ENCODE results near the gene CCDC152. TPM values are rescaled to one million over a fixed set of nuclear protein-coding genes. Genes with fewer than 3 reads are reported as not detected.
"Not testable (repeated sequence)": the region's sequence is repeated elsewhere in the genome, so short reads cannot be mapped to it uniquely, and the experiment has no call there.

CCDC152 gene
- total RNA-seq, 1 experiment from 2014 or later: not detected

GRCh38 chr5:42843675-42844292 lies 87.2 kb downstream of the CCDC152 start (continued):
- no peak for TF ChIP-seq POLR2A (IDR thresholded peaks at IDR 0.05; ENCODE audit: borderline replicate concordance, extremely low read depth, insufficient read depth, insufficient read length)
- no peak for TF ChIP-seq ZBTB33 (IDR thresholded peaks at IDR 0.05; ENCODE audit: extremely low read depth, insufficient replicate concordance, low read length)
- TF ChIP-seq EGR1 (IDR thresholded peaks at IDR 0.05; ENCODE audit: low read depth): no peak
- no peak for TF ChIP-seq YY1 (IDR thresholded peaks at IDR 0.05; ENCODE audit: extremely low read depth, insufficient replicate concordance, low read depth, low read length)
- TF ChIP-seq POLR2AphosphoS5 (IDR thresholded peaks at IDR 0.05; ENCODE audit: low read depth, low read length): no peak

- H3K4me3 ChIP-seq (replicated peaks in 1 of 2; ENCODE audit: low read depth in 1 of 2, low read length in 2 of 2); RAD21 ChIA-PET (ENCODE audit: low non-redundant PET in 1 of 2, low total read pairs in 2 of 2, uncharacterized antibody in 2 of 2, unreplicated experiment in 2 of 2); H3K79me2 ChIP-seq (ENCODE audit: insufficient read depth, low read length); intact Hi-C loops (cut with micrococcal nuclease); ATAC-seq; H3K4me2 ChIP-seq (ENCODE audit: low read length); H3K9me3 ChIP-seq (ENCODE audit: control insufficient read depth in 1 of 2, insufficient read depth in 1 of 2, low read depth in 1 of 2, low read length in 2 of 2); BruUV-seq (replicated peaks); H3K4me1 ChIP-seq (ENCODE audit: control insufficient read depth in 1 of 2, insufficient read depth in 2 of 2, low read length in 2 of 2); DNase-seq (ENCODE audit: low read depth, low spot score); H3K9ac ChIP-seq (ENCODE audit: low read length); H3K9me2 ChIP-seq (ENCODE audit: insufficient read depth); H4K20me1 ChIP-seq (ENCODE audit: insufficient read depth); H3K27ac ChIP-seq (ENCODE audit: low read depth, low read length); H3K36me3 ChIP-seq (ENCODE audit: control insufficient read depth in 1 of 2, insufficient read depth in 2 of 2, low read length in 2 of 2); H3K27me3 ChIP-seq (ENCODE audit: insufficient read depth, low read length); CTCF ChIA-PET; H2AFZ ChIP-seq (ENCODE audit: low read depth, low read length, poor library complexity, severe bottlenecking); POLR2A ChIA-PET: not testable (repeated sequence)
Measured at GRCh38 chr5:42844408-42844807, 87.8 kb downstream of the CCDC152 start.

- Histone ChIP-seq H3K27me3 (ENCODE audit: insufficient read depth, low read length) (no peaks in the 10 kb centered on the region), H3K9me3 (ENCODE audit: control insufficient read depth in 1 of 2, insufficient read depth in 1 of 2, low read depth in 1 of 2, low read length in 2 of 2) (no peaks in the 10 kb centered on the region), H3K36me3 (ENCODE audit: control insufficient read depth in 1 of 2, insufficient read depth in 2 of 2, low read length in 2 of 2) (no peaks in the 10 kb centered on the region), H3K79me2 (ENCODE audit: insufficient read depth, low read length) (no peaks in the 10 kb centered on the region), H3K4me1 (ENCODE audit: control insufficient read depth in 1 of 2, insufficient read depth in 2 of 2, low read length in 2 of 2) (no peaks in the 10 kb centered on the region), H3K9me2 (ENCODE audit: insufficient read depth) (no peaks in the 10 kb centered on the region), H3K4me3 (replicated peaks in 1 of 2; ENCODE audit: low read depth in 1 of 2, low read length in 2 of 2) (no peak overlapping the region), H3K9ac (ENCODE audit: low read length) (no peak overlapping the region), H4K20me1 (ENCODE audit: insufficient read depth) (no peaks in the 10 kb centered on the region), H3K27ac (ENCODE audit: low read depth, low read length) (no peak overlapping the region), H2AFZ (ENCODE audit: low read depth, low read length, poor library complexity, severe bottlenecking) (no peak overlapping the region), H3K4me2 (ENCODE audit: low read length) (no peak overlapping the region)
- ChIA-PET POLR2A (no interaction called here), CTCF (no interaction called here), RAD21 (ENCODE audit: low non-redundant PET in 1 of 2, low total read pairs in 2 of 2, uncharacterized antibody in 2 of 2, unreplicated experiment in 2 of 2) (no interaction called here)
- BruUV-seq (replicated peaks): no TSS peak
- intact Hi-C loops (cut with micrococcal nuclease): no loop called here
- no peak for ATAC-seq
- DNase-seq (ENCODE audit: low read depth, low spot score): no peak
- TF ChIP-seq RAD21 (IDR thresholded peaks at IDR 0.05; ENCODE audit: low read depth): no peak
- no peak for TF ChIP-seq SIN3A (IDR thresholded peaks at IDR 0.05; ENCODE audit: low read depth)
- no peak for TF ChIP-seq ZFX (IDR thresholded peaks at IDR 0.05)
- no peak for TF ChIP-seq MAX (IDR thresholded peaks at IDR 0.05)
- TF ChIP-seq YY1 (IDR thresholded peaks at IDR 0.05; ENCODE audit: extremely low read depth, insufficient replicate concordance, low read depth, low read length): no peak
- no peak for TF ChIP-seq SP1 (IDR thresholded peaks at IDR 0.05; ENCODE audit: low read depth)
- no peak for TF ChIP-seq EZH2 (IDR thresholded peaks at IDR 0.05)
- TF ChIP-seq TCF7L2 (IDR thresholded peaks at IDR 0.05; ENCODE audit: borderline replicate concordance, extremely low read depth, insufficient read depth, insufficient read length): no peak
- no peak for TF ChIP-seq REST (IDR thresholded peaks at IDR 0.05; ENCODE audit: low read depth)
- no peak for TF ChIP-seq POLR2AphosphoS5 (IDR thresholded peaks at IDR 0.05; ENCODE audit: low read depth, low read length)
Measured at GRCh38 chr5:42848545-42848944, 91.9 kb downstream of the CCDC152 start.
